H9 (cell line): ENCODE results near the gene CDK2AP2. TPM values are rescaled to one million over a fixed set of nuclear protein-coding genes. Genes with fewer than 3 reads are reported as not detected.

Source experiments
- DNase-seq: peaks from one replicate; pipeline ENCODE4 v3.0.0-alpha.2; 2017
- H2AFZ ChIP-seq: one replicate; pipeline ENCODE4 v1.6.1; 2013; ENCODE audit warnings: mild to moderate bottlenecking, low read length, control low read depth, moderate library complexity
- H2AK5ac ChIP-seq: 2 replicates; pipeline ENCODE4 v1.6.1; 2013; ENCODE audit warnings: low read length, control low read depth, mixed read lengths; ENCODE audit not compliant: insufficient read length
- H2BK120ac ChIP-seq: one replicate; pipeline ENCODE4 v1.6.1; 2013; ENCODE audit warnings: low read depth, mild to moderate bottlenecking, low read length, control low read depth, inconsistent platforms; ENCODE audit not compliant: poor library complexity, severe bottlenecking
- H2BK12ac ChIP-seq: 2 replicates; pipeline ENCODE4 v1.6.1; 2013; ENCODE audit warnings: low read length, control low read depth, mixed read lengths, low read depth; ENCODE audit not compliant: insufficient read length
- H2BK15ac ChIP-seq: 2 replicates; pipeline ENCODE4 v1.6.1; 2013; ENCODE audit warnings: low read depth, low read length, control low read depth
- H2BK20ac ChIP-seq: one replicate; pipeline ENCODE4 v1.6.1; 2013; ENCODE audit warnings: low read depth, mild to moderate bottlenecking, low read length, control low read depth, inconsistent platforms; ENCODE audit not compliant: poor library complexity, severe bottlenecking
- H2BK5ac ChIP-seq: 2 replicates; pipeline ENCODE4 v1.6.1; 2013; ENCODE audit warnings: low read length, control low read depth, mixed read lengths; ENCODE audit not compliant: insufficient read length
- H3K14ac ChIP-seq: 2 replicates; pipeline ENCODE4 v1.6.1; 2013; ENCODE audit warnings: low read length, control low read depth; ENCODE audit not compliant: insufficient read depth
- H3K18ac ChIP-seq: 2 replicates; pipeline ENCODE4 v1.6.1; 2013; ENCODE audit warnings: low read depth, mild to moderate bottlenecking, mixed read lengths, low read length, control low read depth; ENCODE audit not compliant: insufficient read length
- H3K23ac ChIP-seq: 2 replicates; pipeline ENCODE4 v1.6.1; 2013; ENCODE audit warnings: low read length, control low read depth, mixed read lengths, low read depth; ENCODE audit not compliant: insufficient read length
- H3K23me2 ChIP-seq: 2 replicates; pipeline ENCODE4 v1.6.1; 2013; ENCODE audit warnings: low read depth, mild to moderate bottlenecking, mixed read lengths, low read length, control low read depth; ENCODE audit not compliant: insufficient read length, poor library complexity, severe bottlenecking
- H3K27ac ChIP-seq: 2 replicates; pipeline ENCODE4 v1.5.1; 2013; ENCODE audit warnings: low read length, control low read depth, mixed read lengths, low read depth; ENCODE audit not compliant: insufficient read length
- H3K27me3 ChIP-seq: 2 replicates; pipeline ENCODE4 v1.6.1; 2013; ENCODE audit warnings: low read length, control low read depth, inconsistent platforms; ENCODE audit not compliant: insufficient read depth
- H3K4ac ChIP-seq: 2 replicates; pipeline ENCODE4 v1.6.1; 2013; ENCODE audit warnings: low read depth, mild to moderate bottlenecking, control low read depth, inconsistent platforms, low read length, moderate library complexity
- H3K4me1 ChIP-seq: 2 replicates; pipeline ENCODE4 v1.6.1; 2013; ENCODE audit warnings: low read length, control low read depth, inconsistent platforms; ENCODE audit not compliant: insufficient read depth
- H3K4me2 ChIP-seq: 2 replicates; pipeline ENCODE4 v1.6.1; 2013; ENCODE audit warnings: low read length, control low read depth, mixed read lengths; ENCODE audit not compliant: insufficient read length, insufficient read depth
- H3K56ac ChIP-seq: 2 replicates; pipeline ENCODE4 v1.6.1; 2013; ENCODE audit warnings: low read depth, mild to moderate bottlenecking, mixed read lengths, low read length, control low read depth; ENCODE audit not compliant: insufficient read length
- H3K79me1 ChIP-seq: 2 replicates; pipeline ENCODE4 v1.6.1; 2013; ENCODE audit warnings: low read depth, mild to moderate bottlenecking, moderate library complexity, low read length, control low read depth, inconsistent platforms; ENCODE audit not compliant: insufficient read depth, poor library complexity, severe bottlenecking
- H3K79me2 ChIP-seq: 2 replicates; pipeline ENCODE4 v1.6.1; 2013; ENCODE audit warnings: low read length, control low read depth, inconsistent platforms; ENCODE audit not compliant: insufficient read depth
- H3K9ac ChIP-seq: 2 replicates; pipeline ENCODE4 v1.6.1; 2013; ENCODE audit warnings: low read length, control low read depth, mixed read lengths; ENCODE audit not compliant: insufficient read length; ENCODE audit errors: extremely low read depth
- H3K9me3 ChIP-seq: one replicate; pipeline ENCODE4 v1.6.1; 2013; ENCODE audit warnings: low read depth, low read length, inconsistent platforms; ENCODE audit not compliant: control insufficient read depth
- H3T11ph ChIP-seq: one replicate; pipeline ENCODE4 v1.6.1; 2013; ENCODE audit warnings: mild to moderate bottlenecking, low read length, control low read depth, inconsistent platforms
- H4K20me1 ChIP-seq: one replicate; pipeline ENCODE4 v1.6.1; 2013; ENCODE audit not compliant: control insufficient read depth, insufficient read length, insufficient read depth
- H4K5ac ChIP-seq: 2 replicates; pipeline ENCODE4 v1.6.1; 2013; ENCODE audit warnings: low read depth, mild to moderate bottlenecking, mixed read lengths, low read length, control low read depth; ENCODE audit not compliant: insufficient read length
- H4K8ac ChIP-seq: replicated peaks from 2 replicates; pipeline ENCODE4 v1.6.1; 2013; ENCODE audit warnings: low read length, control low read depth, mixed read lengths, low read depth; ENCODE audit not compliant: insufficient read length
- H4K91ac ChIP-seq: 2 replicates; pipeline ENCODE4 v1.6.1; 2013; ENCODE audit warnings: low read depth, mild to moderate bottlenecking, moderate library complexity, mixed read lengths, low read length, control low read depth; ENCODE audit not compliant: insufficient read length
- H3K27ac Mint-ChIP-seq, 3 experiments: 2 replicates in 2 of 3; 3 replicates in 1 of 3; pipeline ENCODE4 v1.8.0; 2020 to 2021; ENCODE audit warnings: mixed read lengths in 3 of 3, mild to moderate bottlenecking in 1 of 3, moderate library complexity in 1 of 3
- H3K27me3 Mint-ChIP-seq: 2 replicates; pipeline ENCODE4 v1.8.0; 2021; ENCODE audit warnings: low read depth, mild to moderate bottlenecking, moderate library complexity, mixed read lengths
- H3K36me3 Mint-ChIP-seq, 3 experiments: 2 replicates in 2 of 3; 3 replicates in 1 of 3; pipeline ENCODE4 v1.8.0; 2020 to 2021; ENCODE audit warnings: low read depth in 3 of 3, mixed read lengths in 3 of 3; ENCODE audit not compliant: insufficient read depth in 1 of 3
- H3K4me1 Mint-ChIP-seq, 2 experiments: 2 replicates each; pipeline ENCODE4 v1.8.0; 2020; ENCODE audit warnings: mixed read lengths in 2 of 2
- H3K4me3 Mint-ChIP-seq, 2 experiments: 2 replicates in 1 of 2; 3 replicates in 1 of 2; pipeline ENCODE4 v1.8.0; 2020 to 2021; ENCODE audit warnings: mild to moderate bottlenecking in 2 of 2, mixed read lengths in 2 of 2, moderate library complexity in 1 of 2
- H3K9me3 Mint-ChIP-seq, 2 experiments: 2 replicates in 1 of 2; 3 replicates in 1 of 2; pipeline ENCODE4 v1.8.0; 2020; ENCODE audit warnings: mild to moderate bottlenecking in 2 of 2, mixed read lengths in 2 of 2, moderate library complexity in 1 of 2
- CTCF ChIP-seq: fragments of 200-600 bp; sonication (generic); conservative IDR thresholded peaks from 3 replicates; pipeline ENCODE4 v1.8.0; 2021; ENCODE audit warnings: antibody characterized with exemption, mild to moderate bottlenecking
- WGBS: extraction: QIAGEN DNeasy Blood & Tissue Kit; methylation state at CpG from one replicate; pipeline ENCODE4 v1.1.7; 2013; ENCODE audit warnings: missing lambda C conversion rate, low lambda C conversion rate, mixed read lengths; ENCODE audit not compliant: insufficient read length; ENCODE audit errors: extremely low coverage; 5-methylcytosine and 5-hydroxymethylcytosine counted together
- total RNA-seq: library from RNA; stranded (reverse); gene quantifications from 2 replicates; pipeline ENCODE4 v1.2.1, GENCODE V29; 2021

CDK2AP2 gene
- total RNA-seq, 1 experiment from 2014 or later: 36.1 TPM

DNA sequence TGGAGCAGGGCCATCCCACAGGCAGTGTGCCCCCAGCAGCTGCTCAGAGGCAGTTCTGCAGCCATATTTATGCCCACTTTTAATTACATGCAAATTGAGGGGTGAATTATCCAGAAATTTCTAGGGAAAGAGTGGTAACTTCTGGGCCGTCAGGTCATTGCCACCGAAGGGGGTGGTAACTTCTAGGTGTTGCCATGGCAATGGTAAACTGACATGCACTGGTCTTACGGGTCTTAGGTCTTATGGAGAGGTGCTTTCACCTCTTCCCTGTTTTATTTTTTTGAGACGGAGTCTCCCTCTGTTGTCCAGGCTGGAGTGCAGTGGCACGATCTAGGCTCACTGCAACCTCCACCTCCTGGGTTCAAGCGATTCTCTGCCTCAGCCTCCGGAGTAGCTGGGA is 35.1 kb downstream of the CDK2AP2 start:
- Histone ChIP-seq H3T11ph (no peak overlapping the region), H3K79me1 (no peaks in the 10 kb centered on the region), H3K56ac (no peak overlapping the region), H3K27me3 (peaks cover 3% of the 10 kb centered on the region; the same call in 1 of the 2 replicates), H3K4me2 (no peak overlapping the region), H2BK5ac (no peak overlapping the region), H2AFZ (no peak overlapping the region), H3K9ac (no peak overlapping the region), H2BK120ac (no peak overlapping the region), H3K4ac (no peak overlapping the region), H3K14ac (no peak overlapping the region), H4K91ac (no peak overlapping the region), H3K9me3 (no peaks in the 10 kb centered on the region), H3K18ac (no peak overlapping the region), H3K4me1 (no peaks in the 10 kb centered on the region; the same call in 1 of the 2 replicates), H2BK15ac (no peak overlapping the region), H3K27ac (no peak overlapping the region), H2BK20ac (no peak overlapping the region), H4K5ac (no peak overlapping the region), H3K23ac (no peak overlapping the region), H3K23me2 (peaks cover 5% of the 10 kb centered on the region), H4K20me1 (no peaks in the 10 kb centered on the region), H3K79me2 (no peaks in the 10 kb centered on the region), H2AK5ac (no peak overlapping the region), H2BK12ac (no peak overlapping the region), H4K8ac (no peak overlapping the region)
- peaks cover 9 to 10% of the 10 kb centered on the region in 2 experiments for H3K4me1 Mint-ChIP-seq
- no CpG with 5 or more reads among the region's 7 CpGs for WGBS
- H3K4me3 Mint-ChIP-seq: no peak overlapping the region
- H3K9me3 Mint-ChIP-seq: peaks cover under 1 to 6% of the 10 kb centered on the region in 2 experiments; a peak in 2 of 5 replicates
- H3K27ac Mint-ChIP-seq: no peak overlapping the region
- peaks cover 19% of the 10 kb centered on the region for H3K27me3 Mint-ChIP-seq
- no peak for DNase-seq
- H3K36me3 Mint-ChIP-seq: no peaks in the 10 kb centered on the region; a peak in 1 of 7 replicates
- no peak for TF ChIP-seq CTCF
